ENCODE results near the gene SLC25A13.
"Not testable (repeated sequence)": the region's sequence is repeated elsewhere in the genome, so short reads cannot be mapped to it uniquely, and the experiment has no call there.

Gene SLC25A13

DNA sequence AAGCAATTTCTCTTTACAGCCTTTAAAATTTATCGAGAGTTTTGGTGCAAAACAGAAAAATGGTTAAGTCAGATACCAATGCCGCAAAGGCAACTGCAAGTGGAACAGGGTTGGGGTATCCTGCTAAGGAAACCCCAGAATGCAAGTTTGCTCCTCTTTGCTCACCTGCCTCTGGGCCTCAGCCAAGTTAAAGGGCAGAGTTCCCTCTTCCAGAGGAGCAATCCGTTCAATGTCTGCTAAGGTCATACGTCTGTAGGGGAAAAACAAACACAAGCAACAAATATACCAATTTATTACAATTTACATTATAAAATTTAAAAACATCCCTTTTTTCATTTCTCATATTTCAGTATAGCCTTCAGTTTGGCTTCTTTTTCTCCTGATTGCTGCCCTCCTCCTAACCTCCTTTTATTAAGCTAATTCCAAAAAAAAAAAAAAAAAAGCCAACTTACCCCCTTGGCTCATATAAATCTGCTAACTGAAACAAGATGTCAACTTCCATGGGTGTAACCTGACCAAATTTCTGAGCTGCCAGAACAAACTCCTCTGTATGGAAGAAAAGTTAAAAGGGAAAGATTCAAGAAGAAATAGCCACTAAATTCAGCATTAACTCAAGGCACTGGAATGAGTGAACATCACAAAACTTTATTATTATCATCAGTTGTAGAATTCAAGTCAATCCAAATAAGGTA lies 132.6 kb downstream of the SLC25A13 start:
- no peak for DNase-seq

DNA sequence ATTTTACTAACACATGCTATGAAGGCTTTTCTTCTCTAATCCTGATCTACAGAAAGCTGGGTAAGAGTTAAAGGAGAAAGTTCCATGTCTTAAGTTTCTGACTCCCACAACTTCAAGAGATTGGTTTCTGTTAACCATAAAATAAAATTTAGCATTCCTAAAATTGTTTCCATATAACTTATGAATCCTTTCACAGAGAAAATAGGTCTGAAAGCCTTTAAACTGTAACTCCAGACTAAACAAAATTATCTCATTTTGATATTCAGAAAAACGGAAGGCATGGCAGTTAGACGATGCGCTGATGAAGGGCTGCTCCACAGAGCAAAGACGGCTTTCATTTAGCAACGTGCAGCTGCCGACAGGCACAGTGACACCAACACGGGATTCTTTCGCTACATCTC lies 133.3 kb downstream of the SLC25A13 start:
- DNase-seq = no peak

DNA sequence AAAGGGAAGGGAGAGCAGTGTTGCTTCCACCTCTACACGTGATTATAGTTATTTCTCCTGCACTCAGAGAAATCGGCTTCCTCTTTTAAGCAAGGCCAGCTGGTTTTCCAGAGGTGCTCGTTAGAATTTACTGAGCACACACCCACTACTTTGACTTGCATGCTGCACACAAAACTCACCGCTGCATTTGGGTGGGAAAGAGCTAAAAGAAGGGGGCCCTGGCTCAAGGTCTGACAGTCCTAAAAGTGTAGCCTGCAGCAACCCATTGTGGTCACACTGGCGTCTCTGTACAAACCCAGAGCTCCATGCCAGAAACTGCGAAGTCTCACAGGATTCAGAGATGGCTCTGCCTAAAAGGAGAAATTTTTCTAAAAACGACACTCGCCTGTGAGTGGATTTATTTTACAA lies 133.7 kb downstream of the SLC25A13 start:
- no peak for DNase-seq

- no peak for DNase-seq
These were observed 134.2 kb downstream of the SLC25A13 start for GRCh38 chr7:96187735-96188134.

DNA sequence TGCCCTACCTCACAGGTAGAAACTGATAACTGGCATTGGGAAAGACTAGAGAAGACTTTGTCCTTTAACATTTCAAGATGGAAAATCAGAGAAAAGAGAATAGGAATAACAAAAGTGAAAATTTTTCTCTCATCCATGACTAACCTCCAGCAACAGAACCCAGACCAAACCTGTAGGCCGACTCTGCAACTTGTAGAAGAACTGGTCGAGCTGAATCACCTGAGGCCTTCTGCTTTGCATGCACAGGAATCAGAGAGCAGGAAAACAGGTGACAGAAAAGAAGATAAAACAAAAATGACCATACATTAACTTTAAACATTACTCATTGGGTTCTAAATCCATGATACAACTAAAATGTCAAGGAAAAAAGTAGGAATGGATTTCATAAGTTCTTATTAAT lies 137.1 kb downstream of the SLC25A13 start:
- DNase-seq = no peak

- DNase-seq = no peak
These were observed 138.7 kb downstream of the SLC25A13 start for GRCh38 chr7:96183163-96183670.

DNA sequence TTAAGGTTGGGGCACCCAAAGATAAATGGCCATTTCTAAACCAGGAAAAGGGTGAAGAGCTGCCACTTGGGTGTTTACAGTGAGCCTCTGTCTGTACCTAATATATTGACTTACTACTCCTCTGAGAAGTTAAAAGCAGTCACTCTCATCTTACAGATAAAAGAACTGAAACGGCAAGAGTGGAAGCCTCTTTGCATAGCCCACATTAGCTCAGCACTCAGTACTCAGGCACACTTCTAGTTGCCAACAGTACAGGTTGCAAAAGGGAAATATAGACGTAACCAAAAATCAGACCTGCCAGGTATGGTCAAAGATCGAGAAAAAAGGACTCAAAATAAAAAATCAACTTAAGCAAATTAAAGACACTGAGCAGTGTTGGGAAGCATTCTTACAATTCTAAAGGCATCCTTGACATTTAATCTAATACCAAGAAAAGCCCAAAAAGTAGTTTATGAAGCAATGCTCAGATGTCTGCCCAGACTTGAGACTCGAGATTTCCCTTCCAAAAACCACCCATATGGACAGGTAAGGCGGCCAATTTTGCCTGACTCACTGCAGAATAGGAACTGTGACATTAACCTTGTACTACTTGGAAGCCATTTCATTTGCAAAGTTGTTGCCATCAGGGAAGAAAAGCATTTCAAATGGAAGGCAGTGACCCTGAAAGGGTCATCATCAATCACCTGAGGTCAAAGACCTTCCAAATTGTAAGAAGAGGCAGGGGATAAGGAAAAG lies 139.3 kb downstream of the SLC25A13 start:
- DNase-seq = no peak

DNA sequence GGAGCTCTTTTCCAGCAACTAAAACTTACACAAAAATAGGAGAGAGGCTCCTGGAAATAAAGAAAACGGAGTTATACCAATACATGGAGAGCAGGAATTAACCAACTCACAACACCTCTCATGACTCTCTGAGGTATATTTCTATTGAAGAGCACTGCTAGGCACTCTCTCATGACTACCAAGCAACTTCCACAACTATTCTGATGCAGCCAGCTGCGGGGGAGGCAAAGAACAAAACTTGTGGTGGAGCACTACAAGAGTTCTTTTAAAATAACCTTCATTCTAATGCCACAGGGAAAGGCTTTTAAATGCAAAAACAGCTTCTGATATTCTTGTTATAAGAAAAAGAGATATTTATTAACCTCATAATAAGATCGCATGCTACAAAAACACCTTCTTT lies 140.7 kb downstream of the SLC25A13 start:
- DNase-seq = no peak

GRCh38 chr7:96179837-96180236 lies 142.1 kb downstream of the SLC25A13 start:
- no peak for DNase-seq

- no peak for DNase-seq
These were observed 142.6 kb downstream of the SLC25A13 start for GRCh38 chr7:96179341-96179740.

GRCh38 chr7:96178581-96178980 lies 143.3 kb downstream of the SLC25A13 start:
- no peak for DNase-seq

DNA sequence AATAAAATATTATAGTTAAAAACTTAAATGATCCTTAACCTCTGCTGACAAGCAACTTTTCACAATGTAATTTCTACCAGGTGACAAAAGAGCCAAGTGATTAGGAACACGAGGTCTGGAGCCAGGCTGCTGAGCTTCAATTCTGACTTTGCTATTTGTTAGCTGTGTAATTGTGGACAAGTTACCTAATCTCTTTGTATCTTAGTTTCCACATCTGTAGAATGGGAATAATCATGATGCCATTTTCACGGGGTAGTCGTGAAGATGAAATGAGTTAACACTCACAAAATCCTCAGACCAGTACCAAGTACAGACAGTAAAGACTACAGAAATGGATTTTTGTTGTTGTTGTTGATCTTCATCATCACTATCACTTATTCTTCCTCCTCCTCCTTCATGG lies 144.5 kb downstream of the SLC25A13 start:
- DNase-seq = no peak

DNA sequence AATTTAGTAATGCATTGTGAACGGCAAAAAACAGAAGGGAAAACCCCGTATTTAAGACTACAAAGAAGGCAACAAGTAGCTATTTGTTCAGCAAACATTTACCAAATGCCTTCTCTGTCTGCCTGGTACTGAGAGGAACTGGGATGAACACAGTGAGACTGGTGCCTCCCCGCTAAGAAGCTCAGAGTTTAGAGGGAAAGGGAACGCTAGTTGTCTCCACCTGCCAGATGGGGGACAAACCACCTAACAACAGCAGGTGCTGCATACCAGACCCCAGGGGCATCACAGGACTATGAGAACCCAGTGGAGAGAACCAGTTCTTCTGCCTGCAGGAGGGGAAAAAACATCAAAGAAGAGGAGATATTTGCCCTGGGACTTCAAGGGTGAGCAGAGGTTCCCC lies 147.1 kb downstream of the SLC25A13 start:
- DNase-seq = no peak

- DNase-seq = no peak
These were observed 148.1 kb downstream of the SLC25A13 start for GRCh38 chr7:96173781-96174180.

DNA sequence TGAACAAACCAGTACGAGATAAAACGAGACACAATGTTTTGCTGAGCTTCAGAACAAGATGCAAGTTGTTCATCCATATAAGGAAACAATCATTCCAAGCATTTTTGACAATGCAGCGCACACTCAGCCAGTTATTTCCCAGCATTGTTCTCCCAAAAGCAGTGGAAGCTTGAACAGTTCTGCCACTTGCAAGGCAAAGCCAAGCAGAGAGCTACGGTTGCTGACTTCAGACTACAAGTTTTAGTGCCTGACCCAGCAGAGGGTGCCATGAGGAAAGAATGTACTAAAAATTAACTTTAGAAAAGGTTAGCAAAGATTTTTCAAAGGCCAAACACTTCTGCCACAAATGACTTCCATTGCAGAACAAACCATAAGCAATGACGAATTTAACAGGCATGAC lies 152.5 kb downstream of the SLC25A13 start:
- no peak for DNase-seq

DNA sequence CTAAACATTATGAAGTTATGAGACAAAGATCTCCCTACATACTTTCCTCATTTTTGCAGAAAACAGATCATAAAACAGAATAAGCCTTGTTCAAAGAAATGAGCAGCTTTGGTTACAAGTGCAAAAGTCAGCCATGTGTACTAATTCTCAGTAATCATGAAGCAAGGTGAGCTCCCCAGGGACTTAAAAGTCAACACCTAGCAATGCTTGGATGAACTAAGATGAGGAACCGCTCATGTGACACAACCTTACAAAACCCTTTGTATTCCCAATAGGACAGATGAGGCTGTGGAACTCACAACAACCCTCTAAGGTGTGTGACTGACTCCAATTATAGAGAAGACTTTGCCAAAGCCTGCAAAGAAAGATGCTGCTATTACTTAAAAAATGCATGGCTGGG lies 154.5 kb downstream of the SLC25A13 start:
- DNase-seq = peak; percentile 21

DNA sequence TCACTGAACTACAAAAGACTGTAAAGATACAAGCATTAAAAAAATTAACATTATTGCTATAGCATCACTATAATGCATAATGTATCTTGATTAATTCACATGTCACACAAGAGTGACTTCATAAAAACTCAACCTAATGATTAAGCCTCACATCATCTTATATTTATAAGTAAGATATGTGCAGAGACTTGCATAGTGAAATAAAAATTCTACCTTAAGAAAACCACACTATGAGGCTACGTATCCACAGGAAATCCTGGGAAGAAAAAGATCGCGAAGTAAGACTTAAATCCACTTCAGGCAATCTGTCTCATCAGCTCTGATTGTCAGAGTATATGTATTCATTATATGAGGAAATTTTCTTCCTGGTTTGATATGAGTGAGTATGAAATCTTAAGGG lies 160.0 kb downstream of the SLC25A13 start:
- DNase-seq = no peak

DNA sequence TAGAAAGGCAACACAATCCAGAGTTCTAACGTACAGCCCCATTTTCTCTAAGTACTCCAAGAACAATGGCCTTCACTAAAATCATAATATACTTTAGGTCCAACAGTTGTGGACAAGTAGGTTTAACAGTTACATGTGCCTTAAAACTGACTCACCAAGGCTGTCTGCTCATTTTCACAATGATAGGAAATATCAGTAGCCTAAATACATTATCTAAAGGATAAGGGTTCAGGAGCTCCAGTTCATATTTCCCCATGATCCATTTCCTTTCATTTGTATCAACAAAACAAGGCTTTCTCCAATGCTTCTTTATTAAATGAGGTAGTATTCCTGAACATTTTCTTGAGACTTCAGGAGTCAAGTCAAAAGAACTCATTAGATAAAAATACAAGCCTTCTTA lies 164.0 kb downstream of the SLC25A13 start:
- DNase-seq = no peak

GRCh38 chr7:96154506-96154905 lies 167.4 kb downstream of the SLC25A13 start:
- not testable (repeated sequence) for DNase-seq

DNA sequence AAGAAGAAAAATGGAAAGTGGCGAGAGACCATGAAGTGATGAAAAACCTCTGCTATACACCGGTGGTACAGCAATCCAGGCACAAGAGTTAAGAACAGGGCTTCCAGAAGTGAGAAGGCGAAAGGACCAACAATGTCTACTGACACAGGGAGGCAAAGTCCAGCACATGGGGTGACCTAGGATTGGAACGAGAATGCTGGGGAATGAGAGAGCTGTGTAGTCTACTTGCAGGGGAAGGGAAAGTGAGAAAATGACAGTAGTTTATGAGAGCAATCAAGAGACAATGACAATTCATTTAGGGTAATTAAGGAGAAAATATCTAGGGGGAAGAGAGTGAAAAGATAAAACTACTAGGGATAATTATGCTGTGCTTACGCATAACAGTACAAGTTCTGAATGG lies 169.2 kb downstream of the SLC25A13 start:
- no peak for DNase-seq

- no peak for DNase-seq
These were observed 170.0 kb downstream of the SLC25A13 start for GRCh38 chr7:96151889-96152288.

GRCh38 chr7:96144260-96144526 lies 177.7 kb downstream of the SLC25A13 start:
- no peak for DNase-seq

- DNase-seq = no peak
These were observed 178.2 kb downstream of the SLC25A13 start for GRCh38 chr7:96143495-96144259.

Measured in NCI-H1436 treated with DMSO at 0.1 percent for 48 hours (cell line).